Astrocyte (in vitro differentiated cells and primary cell): ENCODE measurements around the gene CDK17. TPM values are rescaled to one million over a fixed set of nuclear protein-coding genes. Genes with fewer than 3 reads are reported as not detected.

Experiments
- DNase-seq: peaks from one replicate; pipeline ENCODE4 v3.0.0-alpha.2; 2010; ENCODE audit warnings: low read depth
- FAIRE-seq: peaks from 2 replicates; lab custom pipeline; 2011; peaks lifted over from hg19 to GRCh38; lab: Jason Lieb, UNC
- H2AFZ ChIP-seq: 2 replicates; pipeline ENCODE4 v1.6.0; 2012; ENCODE audit warnings: low read depth, low read length, inconsistent platforms
- H3K27ac ChIP-seq: 2 replicates; pipeline ENCODE4 v1.5.1; 2011; ENCODE audit warnings: low read depth, low read length, inconsistent platforms
- H3K27me3 ChIP-seq: 2 replicates; pipeline ENCODE4 v1.6.0; 2011; ENCODE audit warnings: low read length, inconsistent platforms; ENCODE audit not compliant: insufficient read depth
- H3K36me3 ChIP-seq: 2 replicates; pipeline ENCODE4 v1.5.1; 2011; ENCODE audit warnings: low read length, inconsistent platforms; ENCODE audit not compliant: insufficient read depth
- H3K4me1 ChIP-seq: 2 replicates; pipeline ENCODE4 v1.5.1; 2011; ENCODE audit warnings: low read length, inconsistent platforms; ENCODE audit not compliant: insufficient read depth
- H3K4me2 ChIP-seq: 2 replicates; pipeline ENCODE4 v1.6.0; 2012; ENCODE audit warnings: low read length, inconsistent platforms
- H3K4me3 ChIP-seq: 2 replicates; pipeline ENCODE4 v1.5.1; 2011; ENCODE audit warnings: low read depth, mild to moderate bottlenecking, low read length, inconsistent platforms; ENCODE audit not compliant: insufficient read depth
- H3K79me2 ChIP-seq: 2 replicates; pipeline ENCODE4 v1.6.0; 2012; ENCODE audit warnings: mild to moderate bottlenecking, low read length, inconsistent platforms; ENCODE audit not compliant: insufficient read depth
- H3K9ac ChIP-seq: 2 replicates; pipeline ENCODE4 v1.6.0; 2012; ENCODE audit warnings: mild to moderate bottlenecking, low read length, inconsistent platforms
- H3K9me3 ChIP-seq: 2 replicates; pipeline ENCODE4 v1.5.1; 2012; ENCODE audit warnings: low read depth, mild to moderate bottlenecking, low read length, inconsistent platforms; ENCODE audit not compliant: insufficient read depth
- H4K20me1 ChIP-seq: 2 replicates; pipeline ENCODE4 v1.6.0; 2012; ENCODE audit warnings: low read length, inconsistent platforms; ENCODE audit not compliant: insufficient read depth
- H3K27ac Mint-ChIP-seq: one replicate; pipeline ENCODE4 v1.8.0; 2021; ENCODE audit warnings: mild to moderate bottlenecking, mixed read lengths; ENCODE audit not compliant: unreplicated experiment
- H3K27me3 Mint-ChIP-seq: one replicate; pipeline ENCODE4 v1.8.0; 2021; ENCODE audit warnings: low read depth, mixed read lengths; ENCODE audit not compliant: unreplicated experiment
- H3K36me3 Mint-ChIP-seq: one replicate; pipeline ENCODE4 v1.8.0; 2021; ENCODE audit warnings: low read depth, mixed read lengths; ENCODE audit not compliant: unreplicated experiment
- H3K4me1 Mint-ChIP-seq: one replicate; pipeline ENCODE4 v1.8.0; 2021; ENCODE audit warnings: low read depth, mixed read lengths; ENCODE audit not compliant: unreplicated experiment
- H3K4me3 Mint-ChIP-seq: one replicate; pipeline ENCODE4 v1.8.0; 2021; ENCODE audit warnings: mild to moderate bottlenecking, moderate library complexity, mixed read lengths; ENCODE audit not compliant: unreplicated experiment
- H3K9me3 Mint-ChIP-seq: one replicate; pipeline ENCODE4 v1.8.0; 2021; ENCODE audit warnings: mild to moderate bottlenecking, mixed read lengths; ENCODE audit not compliant: unreplicated experiment
- CTCF ChIP-seq: IDR thresholded peaks from 2 replicates; pipeline ENCODE4 v1.5.1; 2011; ENCODE audit warnings: low read depth, mild to moderate bottlenecking, inconsistent platforms, low read length, moderate library complexity; ENCODE audit not compliant: insufficient read depth
- EZH2 ChIP-seq: IDR thresholded peaks from 2 replicates; pipeline ENCODE4 v1.6.1; 2012; ENCODE audit warnings: mild to moderate bottlenecking, low read length, inconsistent platforms; ENCODE audit not compliant: insufficient read depth
- total RNA-seq: library from RNA; stranded (reverse); gene quantifications from 2 replicates; pipeline ENCODE4 v1.2.1, GENCODE V29; 2021

Gene CDK17
- total RNA-seq, 1 donor from 2014 or later: 64.2 TPM

GRCh38 chr12:96289067-96289466, 111.2 kb downstream of the CDK17 start:
- TF ChIP-seq EZH2 (no peak), CTCF (no peak)
- H3K36me3 ChIP-seq: peaks cover 51% of the 10 kb centered on the region
- FAIRE-seq (no peak), DNase-seq (no peak)
- no peak overlapping the region for H3K4me3 ChIP-seq
- H3K27ac ChIP-seq: no peak overlapping the region
- no peaks in the 10 kb centered on the region for H3K27me3 ChIP-seq
- Mint-ChIP-seq H3K27me3 (no peaks in the 10 kb centered on the region), H3K9me3 (no peaks in the 10 kb centered on the region), H3K36me3 (peaks cover 15% of the 10 kb centered on the region), H3K4me1 (no peaks in the 10 kb centered on the region), H3K4me3 (no peak overlapping the region), H3K27ac (no peak overlapping the region)
- H3K4me2 ChIP-seq: no peak overlapping the region
- peaks cover 11% of the 10 kb centered on the region for H3K79me2 ChIP-seq
- H3K9me3 ChIP-seq: no peaks in the 10 kb centered on the region
- no peak overlapping the region for H3K9ac ChIP-seq
- H2AFZ ChIP-seq: no peak overlapping the region
- peaks cover 8% of the 10 kb centered on the region for H4K20me1 ChIP-seq
- H3K4me1 ChIP-seq: no peaks in the 10 kb centered on the region

GRCh38 chr12:96285158-96285557, 115.1 kb downstream of the CDK17 start:
- DNase-seq (no peak), FAIRE-seq (no peak)
- Mint-ChIP-seq H3K4me1 (no peaks in the 10 kb centered on the region), H3K4me3 (no peak overlapping the region), H3K27ac (no peak overlapping the region), H3K27me3 (no peaks in the 10 kb centered on the region), H3K9me3 (no peaks in the 10 kb centered on the region), H3K36me3 (peaks cover 15% of the 10 kb centered on the region)
- Histone ChIP-seq H3K9ac (no peak overlapping the region), H3K9me3 (no peaks in the 10 kb centered on the region), H3K4me3 (no peak overlapping the region), H3K27ac (no peak overlapping the region), H3K4me1 (no peaks in the 10 kb centered on the region), H3K36me3 (peaks cover 60% of the 10 kb centered on the region), H3K4me2 (no peak overlapping the region), H2AFZ (no peak overlapping the region), H4K20me1 (peaks cover 4% of the 10 kb centered on the region), H3K79me2 (peaks cover 10% of the 10 kb centered on the region), H3K27me3 (no peaks in the 10 kb centered on the region)
- TF ChIP-seq EZH2: no peak

- peaks cover 38% of the 10 kb centered on the region for H3K79me2 ChIP-seq
- Mint-ChIP-seq H3K4me3 (no peak overlapping the region), H3K4me1 (peaks cover 16% of the 10 kb centered on the region), H3K36me3 (peaks cover 2% of the 10 kb centered on the region), H3K9me3 (no peaks in the 10 kb centered on the region), H3K27me3 (no peaks in the 10 kb centered on the region), H3K27ac (peak overlapping the region; percentile 73)
- FAIRE-seq (peak; percentile 97), DNase-seq (peak; percentile 75)
- no peaks in the 10 kb centered on the region for H3K9me3 ChIP-seq
- H3K36me3 ChIP-seq: peaks cover 44% of the 10 kb centered on the region
- H3K4me2 ChIP-seq: no peak overlapping the region
- TF ChIP-seq EZH2 (no peak), CTCF (no peak)
- H3K27ac ChIP-seq: peak overlapping the region; percentile 54
- H2AFZ ChIP-seq: no peak overlapping the region
- no peaks in the 10 kb centered on the region for H3K27me3 ChIP-seq
- peak overlapping the region; percentile 5 for H3K9ac ChIP-seq
- peaks cover 38% of the 10 kb centered on the region for H4K20me1 ChIP-seq
- H3K4me1 ChIP-seq: no peaks in the 10 kb centered on the region
- no peak overlapping the region for H3K4me3 ChIP-seq
These were observed 125.9 kb downstream of the CDK17 start for GRCh38 chr12:96274331-96274730.
